ENCODE measurements around the gene OR5AR1. TPM values are rescaled to one million over a fixed set of nuclear protein-coding genes. Genes with fewer than 3 reads are reported as not detected.
"Not testable (repeated sequence)": the region's sequence is repeated elsewhere in the genome, so short reads cannot be mapped to it uniquely, and the experiment has no call there.

OR5AR1 gene
- not detected in 2 replicates for total RNA-seq

- DNase-seq (ENCODE audit: extremely low read depth, low read depth, low spot score) = no peak
Observed at GRCh38 chr11:56663386-56663785, at the start of gene OR5AR1. OR5AR1 (plus strand) TSS chr11:56663686; CDS start chr11:56663686, 0 bp downstream.

GRCh38 chr11:56624661-56625110, 38.8 kb upstream of the OR5AR1 start:
- no peak for DNase-seq (ENCODE audit: extremely low read depth, low read depth, low spot score)

GRCh38 chr11:56625946-56626345, 37.5 kb upstream of the OR5AR1 start:
- no peak for DNase-seq (ENCODE audit: extremely low read depth, low read depth, low spot score)

DNA sequence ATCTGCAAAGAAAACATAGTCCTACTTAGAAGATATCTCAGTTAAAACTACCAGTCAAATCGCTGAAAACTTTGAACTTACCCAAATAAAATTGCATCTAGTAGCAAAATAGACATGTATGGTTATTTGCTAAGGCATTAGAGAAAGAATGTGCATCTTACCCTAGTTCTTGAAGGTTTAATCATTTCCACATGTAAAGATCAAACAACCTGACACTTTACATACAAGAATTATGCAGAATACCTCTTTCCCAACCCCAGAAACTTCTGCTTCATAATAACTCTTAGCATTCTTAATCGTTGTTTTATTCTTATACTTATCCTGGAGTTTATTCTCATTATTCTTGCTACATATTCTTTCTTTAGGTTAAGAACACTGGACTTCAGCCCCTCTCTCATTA, 31.2 kb upstream of the OR5AR1 start:
- DNase-seq (ENCODE audit: extremely low read depth, low read depth, low spot score) = no peak

- no peak for DNase-seq (ENCODE audit: extremely low read depth, low read depth, low spot score)
Observed at GRCh38 chr11:56636861-56637260, 26.6 kb upstream of the OR5AR1 start.

DNA sequence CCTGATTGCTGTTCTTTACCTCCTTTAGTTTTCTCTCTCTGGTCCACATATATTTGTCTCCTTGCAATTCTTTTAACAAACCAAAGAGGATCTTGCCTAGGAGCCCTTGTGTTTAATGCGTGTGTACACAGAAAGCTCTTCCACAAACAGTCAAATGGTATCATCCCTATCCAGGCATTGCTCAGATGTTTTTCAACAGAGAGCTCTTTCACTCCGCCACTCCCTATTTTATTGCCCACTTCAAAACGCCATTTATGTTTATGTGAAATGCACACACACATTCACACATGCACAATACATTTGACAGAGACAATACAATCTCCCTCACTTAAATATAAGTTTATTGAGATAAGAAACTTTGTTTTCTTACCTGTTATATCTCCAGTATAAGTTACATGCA, 26.0 kb upstream of the OR5AR1 start:
- no peak for DNase-seq (ENCODE audit: extremely low read depth, low read depth, low spot score)

DNA sequence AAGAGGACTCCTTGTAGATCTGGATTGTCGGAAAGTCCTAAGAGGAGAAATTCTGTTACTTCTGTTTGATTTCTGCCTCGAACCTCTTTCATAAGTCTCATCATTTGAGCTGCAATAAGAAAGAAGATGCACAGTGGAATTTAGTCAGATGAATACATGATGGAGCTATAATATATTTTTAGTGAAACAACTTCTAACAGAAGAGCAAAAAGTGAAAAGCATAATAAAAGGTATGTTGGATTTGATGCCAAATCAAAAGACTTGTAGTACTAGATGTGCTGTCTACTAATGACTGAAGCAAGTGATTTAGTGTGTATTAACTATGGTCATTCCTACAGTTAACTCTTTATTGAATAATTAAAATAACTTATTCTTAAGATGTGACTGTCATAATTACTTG, 21.1 kb upstream of the OR5AR1 start, which contains the start of gene OR5AP2:
OR5AP2 (minus strand) TSS at position 101 of the 400 bp plus-strand sequence; CDS start at position 101, 0 bp downstream.
- no peak for DNase-seq (ENCODE audit: extremely low read depth, low read depth, low spot score)

- DNase-seq (ENCODE audit: extremely low read depth, low read depth, low spot score) = no peak
Observed at GRCh38 chr11:56659755-56660154, 3.7 kb upstream of the OR5AR1 start.

DNA sequence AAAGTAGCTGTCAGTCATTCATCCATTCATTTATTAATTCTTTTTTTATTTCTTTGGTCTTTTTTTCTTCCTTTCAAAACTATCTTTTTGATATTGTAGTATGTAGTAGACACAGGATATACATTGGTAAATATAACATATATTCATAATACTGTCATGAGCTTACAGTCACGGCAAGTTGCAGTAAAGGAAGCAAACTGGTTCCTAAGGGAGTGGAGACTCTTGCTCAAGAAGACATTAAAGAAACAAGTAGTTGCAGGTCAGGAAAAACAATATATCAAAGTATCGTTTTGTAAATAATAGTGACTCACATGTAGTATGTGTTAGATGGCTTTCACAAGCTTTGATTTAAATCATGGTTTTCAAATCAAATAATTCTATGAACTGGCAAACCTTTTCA, 7.5 kb downstream of the OR5AR1 start:
- no peak for DNase-seq (ENCODE audit: extremely low read depth, low read depth, low spot score)

DNA sequence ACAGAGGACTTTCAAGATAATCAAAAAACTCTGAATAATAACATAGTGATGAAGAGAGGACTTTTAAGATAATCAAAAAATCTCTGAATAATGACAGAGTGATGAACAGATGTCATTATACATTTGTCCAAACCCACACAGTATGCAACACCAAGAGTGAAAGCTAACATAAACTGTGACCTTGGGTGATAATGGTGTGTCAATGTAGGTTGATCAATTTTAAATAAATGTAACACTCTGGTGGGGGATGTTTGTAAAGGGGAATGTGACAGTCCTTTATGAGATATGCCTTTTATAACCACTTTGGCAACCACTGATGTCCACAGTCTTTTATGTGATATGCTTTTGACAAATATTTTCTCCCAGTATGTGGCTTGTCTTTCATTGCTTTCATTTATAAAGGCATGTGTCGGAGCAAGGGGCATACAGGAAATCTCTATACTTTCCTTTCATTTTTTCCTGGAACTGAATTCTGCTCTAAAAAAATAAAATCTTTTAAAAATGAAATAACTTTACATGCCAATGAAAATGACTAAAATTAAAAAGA, 25.1 kb downstream of the OR5AR1 start:
- no peak for DNase-seq (ENCODE audit: extremely low read depth, low read depth, low spot score)

DNA sequence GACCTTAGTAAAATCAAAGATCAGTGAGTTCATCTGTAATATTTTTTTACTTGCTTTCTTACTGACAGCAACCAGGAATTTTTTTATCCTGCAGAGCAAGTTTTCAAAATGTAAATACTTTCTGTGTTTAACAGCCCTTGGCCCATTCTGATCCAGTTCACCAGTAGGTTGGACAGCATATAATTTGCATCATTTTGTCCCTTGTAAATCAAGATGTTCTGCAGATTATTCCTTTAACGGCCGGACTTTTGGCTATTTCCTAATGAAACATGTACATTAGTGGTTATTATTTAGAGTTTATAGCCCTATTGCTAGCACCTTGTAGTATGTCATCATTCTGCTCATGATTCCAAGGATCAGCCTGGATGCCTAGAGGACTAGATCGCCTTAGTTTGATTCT, 27.7 kb downstream of the OR5AR1 start:
- not testable (repeated sequence) for DNase-seq (ENCODE audit: extremely low read depth, low read depth, low spot score)

- DNase-seq (ENCODE audit: extremely low read depth, low read depth, low spot score) = no peak
Observed at GRCh38 chr11:56693428-56693827, 29.9 kb downstream of the OR5AR1 start.

DNA sequence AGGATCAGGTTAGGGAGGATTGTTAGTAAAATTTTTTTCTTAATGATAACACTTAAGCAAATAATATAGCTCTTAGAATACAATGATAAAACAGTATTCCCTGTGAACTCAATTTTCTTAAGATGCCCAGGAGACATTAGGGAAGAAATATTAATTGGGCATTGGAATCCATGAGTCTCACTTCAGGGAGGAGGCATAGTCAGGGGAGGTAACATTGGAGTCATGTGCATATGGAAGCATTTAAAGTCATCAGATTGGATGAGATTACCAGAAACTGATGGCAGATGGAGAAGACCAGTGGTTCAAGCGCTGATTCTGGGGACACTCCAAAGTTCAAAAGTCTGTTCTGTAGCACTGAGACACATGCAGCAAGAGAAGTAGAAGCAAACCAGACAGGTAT, 35.3 kb downstream of the OR5AR1 start, which contains the start of gene OR9G1:
OR9G1 (plus strand) TSS at position 301 of the 400 bp plus-strand sequence. CDS start 1,293 bp downstream, outside the sequence.
- no peak for DNase-seq (ENCODE audit: extremely low read depth, low read depth, low spot score)

DNA sequence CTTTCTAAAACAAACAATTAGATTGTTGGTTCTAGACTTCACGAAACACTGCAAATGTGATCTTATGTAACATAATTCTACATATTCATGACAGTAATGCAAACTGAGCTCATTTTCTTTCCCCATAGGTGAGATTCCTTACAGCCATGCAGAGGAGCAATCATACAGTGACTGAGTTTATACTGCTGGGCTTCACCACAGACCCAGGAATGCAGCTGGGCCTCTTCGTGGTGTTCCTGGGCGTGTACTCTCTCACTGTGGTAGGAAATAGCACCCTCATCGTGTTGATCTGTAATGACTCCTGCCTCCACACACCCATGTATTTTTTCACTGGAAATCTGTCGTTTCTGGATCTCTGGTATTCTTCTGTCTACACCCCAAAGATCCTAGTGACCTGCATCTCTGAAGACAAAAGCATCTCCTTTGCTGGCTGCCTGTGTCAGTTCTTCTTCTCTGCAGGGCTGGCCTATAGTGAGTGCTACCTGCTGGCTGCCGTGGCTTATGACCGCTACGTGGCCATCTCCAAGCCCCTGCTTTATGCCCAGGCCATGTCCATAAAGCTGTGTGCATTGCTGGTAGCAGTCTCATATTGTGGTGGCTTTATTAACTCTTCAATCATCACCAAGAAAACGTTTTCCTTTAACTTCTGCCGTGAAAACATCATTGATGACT, 36.9 kb downstream of the OR5AR1 start:
- no peak for DNase-seq (ENCODE audit: extremely low read depth, low read depth, low spot score)

DNA sequence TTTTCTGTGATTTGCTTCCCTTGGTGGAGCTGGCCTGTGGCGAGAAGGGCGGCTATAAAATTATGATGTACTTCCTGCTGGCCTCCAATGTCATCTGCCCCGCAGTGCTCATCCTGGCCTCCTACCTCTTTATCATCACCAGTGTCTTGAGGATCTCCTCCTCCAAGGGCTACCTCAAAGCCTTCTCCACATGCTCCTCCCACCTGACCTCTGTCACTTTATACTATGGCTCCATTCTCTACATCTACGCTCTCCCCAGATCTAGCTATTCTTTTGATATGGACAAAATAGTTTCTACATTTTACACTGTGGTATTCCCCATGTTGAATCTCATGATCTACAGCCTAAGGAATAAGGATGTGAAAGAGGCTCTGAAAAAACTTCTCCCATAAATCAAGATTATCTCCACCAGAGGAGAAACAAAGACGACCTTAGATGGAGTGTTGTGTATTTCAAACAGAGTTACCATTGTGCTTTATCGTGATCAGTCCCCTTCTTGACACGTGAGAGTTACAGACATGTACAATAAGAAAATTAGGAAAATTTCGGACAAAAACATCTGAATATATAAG, 37.5 kb downstream of the OR5AR1 start:
- no peak for DNase-seq (ENCODE audit: extremely low read depth, low read depth, low spot score)

GRCh38 chr11:56705784-56706396, 42.4 kb downstream of the OR5AR1 start:
- no peak for DNase-seq (ENCODE audit: extremely low read depth, low read depth, low spot score)

GRCh38 chr11:56706486-56706885, 43.0 kb downstream of the OR5AR1 start:
- no peak for DNase-seq (ENCODE audit: extremely low read depth, low read depth, low spot score)

DNA sequence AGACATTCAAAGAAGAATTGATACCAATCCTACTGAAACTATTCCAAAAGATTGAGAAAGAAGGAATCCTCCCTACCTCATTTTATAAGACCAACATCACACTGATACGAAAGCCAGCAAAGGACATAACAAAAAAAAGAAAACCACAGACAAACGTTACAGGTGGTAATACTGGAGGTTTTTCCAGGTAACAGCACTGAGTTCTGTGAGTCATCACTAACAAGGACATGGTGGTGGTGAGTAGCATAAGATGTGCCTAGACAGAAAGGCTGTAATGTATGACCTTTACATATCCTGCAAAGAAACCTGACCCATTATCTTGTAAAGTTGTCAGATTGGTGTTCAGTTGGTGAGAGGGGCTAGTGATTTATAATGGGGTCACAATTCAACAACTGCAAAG, 50.7 kb downstream of the OR5AR1 start:
- DNase-seq (ENCODE audit: extremely low read depth, low read depth, low spot score) = no peak

Measured in glomerular endothelial cell (primary cell).